Stimulated activated CD4-positive, alpha-beta T cell treated with anti-CD3 and anti-CD28 coated beads, Interleukin-4, amount 100 ng/mL, for 4 hours (primary cell): ENCODE measurements around the gene FAM13C.
"Not testable (repeated sequence)": the region's sequence is repeated elsewhere in the genome, so short reads cannot be mapped to it uniquely, and the experiment has no call there.

ENCODE experiments used
- DNase-seq, 2 experiments: peaks; one replicate each; pipeline ENCODE4 v3.0.0-alpha.2; 2020

The FAM13C gene

DNA sequence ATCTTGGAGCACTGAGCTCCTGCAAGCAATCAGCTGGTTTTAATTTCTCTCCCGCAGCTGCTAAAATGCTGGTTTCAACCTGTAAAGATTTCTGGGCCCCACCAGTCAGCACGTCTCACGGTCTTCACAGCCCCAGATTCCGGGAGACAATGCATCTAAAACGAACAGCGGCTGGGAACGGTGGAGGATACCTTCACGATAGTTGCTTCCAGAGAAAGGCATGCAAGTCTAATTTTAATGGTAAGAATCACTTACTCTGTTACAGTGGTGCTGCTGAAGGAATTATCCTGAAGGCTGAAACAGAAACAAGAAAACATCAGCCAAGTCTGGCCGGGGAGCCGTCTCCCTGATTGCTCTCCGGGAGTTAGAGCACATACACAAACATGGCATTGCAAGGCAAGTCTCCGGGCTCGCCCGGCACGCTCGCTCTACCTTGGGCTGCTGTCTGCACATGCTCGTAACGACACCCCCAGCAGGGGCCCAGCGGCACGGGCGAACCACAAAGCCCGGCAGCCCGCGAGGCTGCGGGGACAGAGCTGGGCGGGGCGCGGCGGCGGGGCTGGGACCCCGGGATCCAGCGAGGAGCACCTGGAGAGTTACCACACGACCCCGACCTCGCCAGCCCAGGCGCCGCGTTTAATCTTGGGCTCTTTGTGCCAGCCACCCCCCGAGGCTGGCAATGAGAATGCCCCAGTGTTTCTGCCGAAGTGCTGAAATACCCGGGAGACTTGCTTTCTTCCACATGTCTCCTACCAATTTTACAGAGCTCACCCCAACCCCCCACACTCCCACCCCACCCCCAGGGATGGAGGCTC lies at the start of gene FAM13C:
FAM13C (minus strand) TSS at position 406 of the 815 bp plus-strand sequence; CDS start at position 317, 89 bp downstream.
- DNase-seq, result no peak

DNA sequence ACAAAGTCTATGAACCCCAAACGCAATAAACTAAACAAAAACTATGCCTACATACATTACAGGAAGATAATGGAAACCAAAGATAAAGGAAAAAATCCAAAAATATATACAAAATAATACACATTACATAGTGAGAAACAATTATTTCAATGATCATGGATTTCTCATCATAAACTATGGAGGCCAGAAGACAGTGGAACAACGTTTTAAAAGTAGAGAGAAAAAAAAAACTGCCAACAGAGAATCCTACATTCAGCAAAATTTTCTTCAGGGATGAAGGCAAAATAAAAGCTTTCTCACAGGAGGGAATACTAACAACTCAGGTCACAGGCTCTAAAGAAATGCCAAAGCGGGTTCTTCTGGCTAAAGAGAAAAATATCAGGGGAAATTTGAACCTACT lies 42.9 kb upstream of the FAM13C start:
- no peak for DNase-seq

DNA sequence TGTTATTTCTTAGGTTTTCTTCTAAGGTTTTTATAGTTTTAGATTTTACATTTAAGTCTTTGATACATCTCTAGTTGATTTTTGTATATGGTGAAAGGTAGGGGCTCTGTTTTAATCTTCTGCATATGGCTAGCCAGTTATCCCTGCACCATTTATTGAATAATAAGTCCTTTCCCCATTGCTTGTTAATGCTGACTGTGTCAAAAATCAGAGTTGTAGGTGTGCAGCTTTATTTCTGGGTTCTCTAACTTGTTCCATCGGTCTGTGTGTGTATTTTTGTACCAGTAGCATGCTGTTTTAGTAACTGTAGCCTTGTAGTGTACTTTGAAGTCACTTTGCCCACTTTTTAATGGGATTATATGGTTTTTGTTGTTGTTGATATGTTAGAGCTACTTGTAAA lies 37.9 kb upstream of the FAM13C start:
- no peak for DNase-seq

DNA sequence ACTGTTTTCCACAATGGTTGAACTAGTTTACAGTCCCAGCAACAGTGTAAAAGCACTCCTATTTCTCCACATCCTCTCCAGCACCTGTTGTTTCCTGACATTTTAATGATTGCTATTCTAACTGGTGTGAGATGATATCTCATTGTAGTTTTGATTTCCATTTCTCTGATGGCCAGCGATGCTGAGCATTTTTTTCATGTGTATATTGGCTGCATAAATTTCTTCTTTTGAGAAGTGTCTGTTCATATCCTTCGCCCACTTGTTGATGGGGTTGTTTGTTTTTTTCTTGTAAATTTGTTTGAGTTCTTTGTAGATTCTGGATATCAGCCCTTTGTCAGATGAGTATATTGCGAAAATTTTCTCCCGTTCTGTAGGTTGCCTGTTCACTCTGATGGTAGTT lies 37.0 kb upstream of the FAM13C start:
- not testable (repeated sequence) for DNase-seq

DNA sequence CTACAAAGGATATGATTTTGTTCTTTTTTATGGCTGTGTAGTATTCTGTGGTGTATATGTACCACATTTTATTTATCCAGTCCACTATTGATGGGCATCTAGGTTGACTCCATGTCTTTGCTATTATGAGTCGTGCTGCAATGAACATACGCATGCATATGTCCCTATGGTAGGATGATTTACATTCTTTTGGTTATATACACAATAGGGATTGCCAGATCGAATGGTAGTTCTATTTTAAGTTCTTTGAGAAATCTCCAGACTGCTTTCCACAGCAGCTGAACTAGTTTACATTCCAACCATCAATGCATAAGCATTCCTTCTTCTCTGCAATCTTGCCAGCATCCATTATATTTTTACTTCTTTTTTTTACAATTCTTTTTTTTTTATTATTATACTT lies 35.6 kb upstream of the FAM13C start:
- no peak for DNase-seq

DNA sequence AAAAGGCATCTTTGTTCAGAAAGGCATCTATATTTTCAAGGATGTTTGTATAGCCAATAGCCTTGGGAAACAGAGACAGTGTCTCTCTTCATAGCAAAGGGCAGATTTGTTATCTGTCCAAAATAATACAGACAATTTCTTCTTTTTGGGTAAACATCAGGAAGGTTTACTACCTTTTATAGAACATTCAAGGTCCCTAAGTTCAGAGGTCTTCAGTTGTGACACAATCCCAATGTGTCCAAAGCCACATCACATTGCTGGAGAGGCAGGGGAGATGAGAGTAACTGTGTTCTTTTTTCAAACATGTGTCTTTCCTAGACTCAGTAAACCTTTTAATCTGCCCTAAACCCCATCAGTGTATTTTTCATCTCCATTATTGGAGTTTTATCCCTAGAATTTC lies 33.6 kb upstream of the FAM13C start:
- no peak for DNase-seq

DNA sequence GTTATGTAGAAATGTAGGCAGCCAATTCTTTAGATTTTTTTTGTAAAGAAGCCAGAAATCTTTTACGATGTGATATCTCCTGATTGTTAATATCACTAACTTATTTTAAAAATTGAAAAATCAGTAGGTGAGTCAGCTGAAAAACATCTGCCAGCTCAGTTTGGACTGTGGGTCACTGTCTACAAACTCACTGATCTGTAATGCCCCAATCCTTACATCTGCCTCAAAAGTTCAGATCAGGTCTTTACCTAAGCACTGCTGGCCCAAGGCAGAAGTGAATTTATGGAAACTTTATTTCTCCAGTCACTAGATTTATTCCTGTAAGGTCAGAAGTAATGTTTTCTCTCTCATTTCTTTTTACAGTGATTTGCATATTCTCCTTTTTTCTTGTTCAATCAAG lies 31.0 kb upstream of the FAM13C start:
- no peak for DNase-seq

DNA sequence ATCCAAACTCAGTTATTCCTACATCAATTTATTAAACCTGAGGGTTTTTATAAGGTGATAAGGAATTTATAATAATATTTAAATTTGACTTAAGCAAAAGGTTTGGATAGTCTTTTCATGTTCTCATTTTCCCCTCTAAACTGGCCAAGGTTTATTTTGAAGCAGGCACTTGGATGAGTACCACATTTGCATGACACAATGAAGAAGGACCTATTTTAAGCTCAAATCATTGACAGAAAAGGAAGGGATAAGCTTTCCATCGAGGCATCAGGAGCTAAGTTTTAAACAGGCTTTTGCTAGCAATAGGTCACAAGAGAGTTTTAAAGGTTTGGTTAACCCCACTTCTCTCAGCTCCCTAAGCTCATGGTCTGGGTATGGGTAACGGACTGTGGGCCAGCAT lies 28.7 kb upstream of the FAM13C start:
- no peak for DNase-seq

DNA sequence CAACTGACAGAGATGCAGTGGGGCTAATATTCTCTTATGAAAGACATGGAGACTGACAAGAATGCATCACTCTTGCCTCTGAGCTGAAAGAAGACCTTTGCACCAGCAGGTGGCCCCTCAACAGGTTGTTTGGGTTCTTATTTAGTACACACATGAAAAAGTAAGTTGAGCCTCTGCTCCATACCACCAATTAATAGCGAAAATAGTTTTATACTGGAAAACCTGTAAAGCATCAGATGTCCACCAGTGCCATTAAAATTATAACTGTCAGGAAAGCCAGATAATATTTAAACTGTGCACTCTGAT lies 26.3 kb upstream of the FAM13C start:
- DNase-seq, result no peak

DNA sequence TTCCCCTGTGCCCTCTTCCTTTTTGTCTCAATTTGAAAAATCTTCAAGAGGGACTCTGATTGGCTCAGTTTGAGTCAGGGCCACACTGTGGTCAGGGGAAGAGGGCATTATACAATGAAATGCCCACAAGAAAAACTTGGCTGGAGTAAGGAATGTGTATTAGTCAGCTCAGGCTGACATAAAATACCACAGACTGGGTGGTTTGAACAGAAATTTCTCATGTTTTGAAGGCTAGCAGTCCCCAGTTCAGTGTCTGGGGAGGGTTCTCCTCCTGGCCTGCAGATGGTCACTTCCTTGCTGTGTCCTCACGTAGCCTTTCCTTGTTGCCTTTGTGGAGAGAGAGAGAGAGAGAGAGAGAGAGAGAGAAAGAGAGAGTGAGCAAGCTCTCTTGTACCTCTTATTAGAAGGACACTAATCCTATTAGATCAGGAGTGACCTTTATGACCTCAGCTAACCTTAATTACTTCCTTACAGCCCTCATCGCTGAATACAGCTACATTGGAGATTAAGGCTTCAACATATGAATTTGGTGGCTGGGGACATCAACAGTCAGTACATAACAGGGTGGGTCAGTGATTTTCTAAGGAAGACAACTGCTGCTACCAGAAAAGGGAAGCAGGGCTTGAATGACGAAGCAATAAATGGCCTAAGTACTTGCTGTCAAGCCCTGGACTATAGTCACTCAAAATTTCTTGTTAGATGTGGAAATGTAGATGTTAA lies 25.8 kb upstream of the FAM13C start:
- DNase-seq, result no peak

DNA sequence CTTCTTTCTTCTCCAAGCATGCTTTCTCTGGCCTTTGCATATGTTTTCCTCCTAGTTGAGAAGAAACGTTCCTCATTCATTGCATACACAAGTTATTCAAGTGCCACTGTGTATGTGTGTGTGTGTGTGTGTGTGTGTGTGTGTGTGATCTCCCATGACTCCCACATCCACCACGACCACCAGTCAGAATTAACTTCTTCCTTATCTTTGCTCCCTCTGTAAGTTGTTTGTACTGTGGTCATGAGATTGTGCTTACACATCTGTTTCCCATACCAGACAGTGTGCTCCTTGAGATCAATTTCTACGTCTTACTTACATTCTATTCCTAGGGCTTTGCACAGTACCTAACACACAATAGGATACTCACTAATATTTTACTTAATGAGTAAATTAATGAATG lies 22.4 kb upstream of the FAM13C start:
- no peak for DNase-seq

DNA sequence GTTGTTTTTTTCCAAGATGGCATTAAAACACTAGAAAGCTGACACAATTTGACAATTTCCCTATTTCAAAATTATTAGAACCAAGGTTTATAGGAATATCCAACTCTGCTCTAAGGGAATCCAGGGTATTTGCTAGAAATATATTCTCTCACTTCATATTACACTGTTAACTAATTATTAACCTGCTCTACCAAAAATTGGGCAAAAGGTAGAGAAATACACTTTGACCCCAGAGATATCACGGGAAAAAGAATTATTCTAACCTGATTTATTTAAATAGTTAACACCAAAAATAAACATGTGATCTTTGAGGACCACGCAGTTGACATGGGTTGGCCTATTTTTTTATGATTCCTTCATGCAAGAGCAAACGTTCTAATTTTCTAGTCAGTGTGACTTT lies 21.6 kb upstream of the FAM13C start:
- DNase-seq, result no peak

DNA sequence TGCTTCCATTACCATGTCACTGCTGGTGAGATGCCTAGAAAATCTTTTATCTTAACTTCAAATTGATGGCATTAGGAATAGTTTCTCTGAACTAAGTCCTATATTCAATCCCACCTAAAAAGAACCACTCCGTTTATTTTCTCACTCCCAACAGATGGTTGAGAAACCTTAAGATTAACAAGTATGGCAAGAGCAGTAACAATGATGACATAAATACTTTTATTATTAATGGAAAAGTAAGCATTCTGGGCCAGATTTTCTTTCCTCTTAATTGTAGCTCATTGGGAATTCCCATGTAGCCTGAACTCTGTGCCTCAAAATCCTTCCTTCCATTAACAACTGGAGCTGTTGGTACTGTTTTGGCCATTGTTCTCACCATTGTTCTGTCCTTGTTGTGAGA lies 21.1 kb upstream of the FAM13C start:
- no peak for DNase-seq

DNA sequence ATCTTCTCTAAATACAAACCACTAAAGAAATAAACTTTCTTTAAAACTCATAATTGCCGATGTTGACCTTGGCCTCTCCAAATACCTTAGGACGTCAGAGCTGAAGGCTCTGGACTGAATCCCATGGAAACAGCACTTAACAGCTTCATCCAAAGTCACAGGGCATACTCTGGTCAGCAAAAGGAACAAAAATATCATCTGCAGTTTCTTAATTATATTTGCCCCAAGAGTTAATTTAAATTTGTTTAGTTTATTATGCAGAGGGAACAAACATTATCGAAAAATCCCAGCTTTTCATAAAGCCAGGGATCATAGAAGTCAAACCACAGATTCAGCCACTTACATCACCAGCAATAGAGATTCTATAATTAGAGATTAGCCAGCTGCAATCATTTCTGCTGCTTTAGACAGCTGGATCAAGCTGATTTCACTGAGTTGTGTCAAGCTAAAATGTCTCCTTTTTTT lies 20.5 kb upstream of the FAM13C start:
- no peak for DNase-seq

DNA sequence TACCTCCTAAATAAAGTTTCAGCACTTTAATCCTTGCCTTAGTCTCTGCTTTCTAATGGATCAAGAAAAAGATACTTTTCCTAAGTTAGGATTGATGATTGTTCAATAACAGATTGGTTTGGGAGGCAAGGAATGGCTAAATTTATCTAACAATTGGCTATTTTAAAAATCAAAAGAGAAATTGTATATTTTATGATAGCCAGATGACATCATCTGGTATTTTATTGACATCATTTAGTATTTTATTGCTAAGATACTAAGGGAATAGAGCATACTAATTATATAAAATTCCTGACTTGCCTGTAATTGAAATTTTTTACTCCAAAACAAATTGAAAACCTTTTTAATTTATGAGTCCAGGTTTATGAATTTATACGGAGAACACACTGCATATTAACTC lies 19.3 kb upstream of the FAM13C start:
- DNase-seq, result no peak

DNA sequence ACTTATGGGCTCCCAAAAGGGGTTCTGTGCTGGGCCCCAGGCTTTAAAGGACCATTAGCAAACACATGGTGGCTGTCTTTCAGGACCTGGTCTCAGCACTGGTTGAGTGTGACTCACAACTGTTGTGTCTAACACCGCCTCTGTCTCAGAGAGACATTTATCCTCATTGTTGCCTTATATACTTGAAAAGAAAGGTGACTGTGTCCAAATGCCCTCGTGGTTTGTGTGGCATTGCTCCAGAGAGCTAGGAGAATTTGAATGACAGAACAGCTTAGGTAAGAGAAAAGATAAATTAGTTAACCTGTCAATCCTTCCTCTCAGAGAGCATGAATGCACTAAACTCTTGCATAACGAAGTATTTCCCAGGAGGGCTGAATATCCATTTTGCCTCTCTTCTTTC lies 14.5 kb upstream of the FAM13C start:
- no peak for DNase-seq

DNA sequence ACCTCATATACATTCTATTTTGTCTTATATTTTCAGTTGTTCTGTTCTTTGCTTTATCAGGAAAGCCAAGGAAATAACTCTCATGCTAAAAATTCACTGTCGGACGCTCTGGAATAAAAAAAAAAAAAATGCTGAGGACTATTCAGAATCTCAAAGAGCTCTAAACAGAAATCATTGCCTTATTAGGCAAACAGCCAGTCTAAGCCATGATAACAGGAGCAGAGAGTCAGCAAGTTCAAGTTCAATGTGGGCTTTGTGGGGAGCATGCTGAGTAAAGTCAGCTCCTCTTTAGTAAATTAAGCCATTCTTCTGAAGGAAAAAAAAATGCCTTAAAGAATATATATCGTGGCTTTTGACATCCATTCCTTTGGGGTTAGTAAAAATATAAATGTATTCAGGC lies 13.6 kb upstream of the FAM13C start:
- no peak for DNase-seq

DNA sequence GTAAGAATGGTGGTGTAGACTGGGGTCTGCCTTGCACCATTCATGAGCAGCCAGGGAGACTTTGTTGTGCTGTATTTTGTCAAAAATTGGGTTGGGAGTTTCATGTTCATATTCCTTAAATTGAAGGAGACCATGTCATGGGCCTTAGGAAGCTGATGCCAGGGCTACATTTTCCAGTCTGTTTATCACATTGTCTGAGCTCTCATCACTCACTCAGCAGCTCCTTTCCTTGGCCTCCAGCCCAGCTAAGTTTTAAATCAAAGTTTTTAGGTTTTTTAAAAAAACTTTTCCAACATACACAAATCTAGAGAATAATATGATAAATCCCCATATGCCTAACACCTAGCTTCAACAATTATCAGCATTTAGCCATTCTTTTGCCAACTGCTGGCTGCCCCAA lies 12.6 kb upstream of the FAM13C start:
- no peak for DNase-seq

DNA sequence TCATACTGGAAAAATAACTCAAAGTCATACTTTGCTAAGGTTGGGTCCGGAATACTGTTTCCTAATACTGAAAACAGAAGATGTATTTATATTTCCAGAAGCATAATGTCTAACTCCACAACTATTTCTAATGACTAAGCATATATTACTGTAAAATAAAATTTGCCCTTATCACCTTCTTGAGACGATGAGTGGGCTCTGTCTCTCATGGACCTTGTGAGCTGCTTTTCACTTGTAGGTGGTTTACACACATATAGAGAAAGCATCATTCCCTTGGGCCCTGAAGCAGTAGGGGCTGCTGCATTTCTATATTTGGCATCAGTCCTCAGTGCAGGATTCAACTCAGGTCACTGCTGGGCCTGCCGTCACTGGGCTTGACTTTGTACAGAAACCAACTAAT lies 10.7 kb upstream of the FAM13C start:
- DNase-seq, result no peak

DNA sequence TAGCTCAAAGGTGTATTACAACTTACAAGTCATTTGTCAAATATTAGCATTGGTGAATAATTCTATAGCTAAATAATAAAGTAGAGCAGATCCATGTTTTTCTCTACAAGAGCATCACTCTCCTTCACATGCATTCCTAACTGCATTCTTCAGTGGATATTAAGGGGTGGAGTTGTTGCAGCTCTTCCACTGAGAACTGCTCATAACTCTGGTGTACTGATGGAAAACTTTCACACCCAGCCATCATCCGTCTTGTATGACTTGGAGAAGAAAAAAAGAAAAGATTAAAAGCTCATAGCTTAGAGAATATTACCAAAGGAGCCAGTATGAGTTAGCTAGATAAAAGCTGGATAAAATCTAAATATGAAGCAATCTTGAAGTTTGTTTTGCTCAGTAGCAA lies 10.2 kb upstream of the FAM13C start:
- DNase-seq, result no peak

DNA sequence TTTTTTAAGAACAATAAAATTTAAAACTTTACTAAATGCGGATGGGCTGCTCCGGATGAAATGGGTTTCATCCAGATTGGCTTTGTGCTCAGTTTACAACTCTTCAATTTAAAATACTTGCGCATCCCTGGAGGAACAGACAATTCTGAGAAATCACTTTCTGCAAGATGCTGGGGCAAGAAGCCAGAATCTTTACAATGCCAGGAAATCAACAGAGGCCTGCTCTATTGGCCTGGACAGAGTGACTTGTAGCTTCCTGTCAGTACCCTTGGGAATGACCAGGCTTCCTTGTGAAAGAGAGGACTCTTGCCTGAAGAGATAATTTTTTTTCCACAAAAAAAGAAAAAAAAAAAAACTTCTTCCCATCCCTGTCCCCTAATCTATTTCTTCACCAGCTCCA lies 3.9 kb upstream of the FAM13C start:
- DNase-seq, result no peak

DNA sequence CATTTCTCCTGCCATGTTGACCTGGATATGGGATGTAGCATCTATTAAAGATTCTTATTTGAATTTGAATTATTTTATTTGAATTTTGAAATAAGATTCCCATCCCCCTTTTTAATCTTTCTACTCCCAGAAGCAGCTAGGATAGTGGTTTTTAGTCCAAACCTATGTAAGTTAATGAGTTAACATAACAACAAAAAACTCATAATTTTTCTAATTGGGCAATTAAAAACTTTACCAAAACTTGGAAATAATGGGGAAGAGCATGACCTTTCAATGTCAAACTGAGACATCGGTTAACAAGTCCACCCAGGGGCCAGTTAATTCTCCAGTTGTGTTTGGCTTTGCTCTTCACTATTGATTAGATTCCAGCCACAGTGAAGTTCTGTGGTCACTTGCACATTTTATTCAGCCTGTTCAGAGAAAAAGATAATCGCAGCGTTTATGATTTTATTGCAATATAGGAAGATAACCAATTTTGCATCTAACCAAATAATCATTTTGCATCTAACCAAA lies 1.2 kb upstream of the FAM13C start:
- DNase-seq, result no peak

DNA sequence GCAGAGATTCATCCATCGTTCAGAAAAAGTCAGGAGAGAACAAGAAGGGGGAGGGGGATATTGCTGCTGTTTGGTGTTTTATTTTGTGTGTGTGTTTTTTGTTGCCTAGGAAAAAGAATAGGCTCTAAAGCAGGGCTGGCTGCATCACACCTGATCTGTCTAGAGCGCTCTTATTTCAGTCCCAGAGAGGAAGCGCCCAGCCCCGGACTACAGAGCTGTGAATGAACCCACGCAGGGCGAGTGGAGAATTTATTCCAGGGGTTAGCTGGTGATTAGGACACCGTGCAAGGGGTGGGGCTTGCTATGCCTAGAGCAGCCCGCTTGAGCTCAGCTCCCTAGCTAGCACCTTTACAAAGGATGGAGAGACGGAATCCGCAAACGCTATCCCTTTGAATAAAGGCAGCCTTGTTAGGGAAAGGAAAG lies 621 bp upstream of the FAM13C start:
- DNase-seq, result no peak

DNA sequence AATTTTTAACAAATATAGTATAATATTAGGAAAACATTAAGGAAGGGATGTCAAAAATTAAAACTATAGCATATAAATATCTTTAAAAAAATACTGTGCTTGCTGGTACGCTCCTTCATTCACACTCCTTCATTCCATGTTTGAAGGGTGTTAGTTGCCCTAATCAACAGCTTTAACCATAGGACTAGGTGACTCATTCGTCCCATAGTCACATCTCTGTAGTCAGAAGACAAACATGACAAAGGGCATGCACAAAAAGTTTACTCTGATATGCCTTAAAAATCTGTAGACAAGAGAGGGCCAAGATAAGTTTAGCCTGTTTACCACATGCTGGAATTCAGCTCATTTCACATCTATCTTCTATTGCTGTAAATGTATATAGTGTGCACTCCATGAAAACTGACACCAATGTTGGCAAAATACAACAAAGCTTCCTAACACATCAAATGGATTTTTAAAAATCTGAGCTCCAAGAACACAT lies 646 bp downstream of the FAM13C start:
- DNase-seq, result no peak
